ENCODE data around the gene AQP12A. TPM values are rescaled to one million over a fixed set of nuclear protein-coding genes. Genes with fewer than 3 reads are reported as not detected.

Gene AQP12A
- total RNA-seq, 1 experiment from 2014 or later: not detected

DNA sequence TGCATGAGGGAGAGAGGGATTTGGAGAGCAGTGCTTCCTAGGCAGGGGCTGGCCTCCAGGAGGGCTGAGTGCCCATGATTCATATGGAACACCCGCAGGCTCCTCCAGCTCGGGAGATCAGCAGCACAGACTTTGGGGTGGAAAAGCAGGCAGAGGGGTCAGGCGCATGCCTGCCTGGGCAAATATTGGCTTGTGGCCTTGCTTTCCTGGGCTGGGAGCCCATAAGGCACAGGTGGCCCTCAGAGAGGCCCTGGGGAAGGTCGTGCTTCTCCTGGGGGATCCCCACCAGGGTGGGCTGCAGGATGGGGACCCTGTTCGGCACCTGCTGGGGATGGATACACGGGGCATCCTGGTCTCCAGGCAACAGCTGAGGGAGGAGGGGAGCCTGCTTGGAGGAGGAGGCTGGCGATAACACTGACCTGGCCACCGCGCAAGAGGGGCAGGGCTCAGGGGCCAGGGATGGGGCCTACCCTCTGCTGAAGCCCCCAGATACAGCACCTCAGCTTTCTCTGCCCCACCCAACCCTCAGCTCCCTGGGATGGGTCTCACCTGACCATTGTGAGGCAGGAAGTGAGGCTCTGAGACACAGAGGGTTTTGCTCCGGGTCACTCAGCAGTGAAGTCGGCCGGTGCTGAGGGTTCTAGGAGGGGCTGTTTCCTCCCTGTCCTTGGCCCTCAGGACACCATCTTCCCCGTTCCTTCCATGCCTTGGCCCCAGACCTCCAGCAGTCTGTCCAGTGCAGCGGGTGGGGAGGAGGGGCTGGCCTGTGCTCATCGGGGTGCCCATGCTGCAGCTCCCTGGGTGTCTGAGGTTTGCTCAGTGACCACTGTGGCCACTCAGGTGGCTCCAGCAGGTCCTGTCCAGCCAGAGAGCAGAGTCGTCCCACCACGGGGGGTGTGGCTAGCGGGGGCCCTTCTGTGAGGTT lies 12.0 kb downstream of the AQP12A start:
- no peaks in the 10 kb centered on the region; the same call in 1 of the 2 replicates for H3K27me3 ChIP-seq (ENCODE audit: insufficient read depth, low read length)
- no peaks in the 10 kb centered on the region for H3K4me1 ChIP-seq (ENCODE audit: control insufficient read depth in 1 of 2, insufficient read depth in 2 of 2, low read length in 2 of 2)
- no peaks in the 10 kb centered on the region for H4K20me1 ChIP-seq (ENCODE audit: insufficient read depth)
- POLR2A ChIA-PET: no interaction called here
- H3K9me2 ChIP-seq (ENCODE audit: insufficient read depth): no peaks in the 10 kb centered on the region
- RAD21 ChIA-PET (ENCODE audit: low non-redundant PET in 1 of 2, low total read pairs in 2 of 2, uncharacterized antibody in 2 of 2, unreplicated experiment in 2 of 2): no interaction called here
- no peak overlapping the region for H3K27ac ChIP-seq (ENCODE audit: low read depth, low read length)
- no peak overlapping the region for H2AFZ ChIP-seq (ENCODE audit: low read depth, low read length, poor library complexity, severe bottlenecking)
- DNase-seq (ENCODE audit: low read depth, low spot score) (no peak), ATAC-seq (no peak)
- no peaks in the 10 kb centered on the region for H3K36me3 ChIP-seq (ENCODE audit: control insufficient read depth in 1 of 2, insufficient read depth in 2 of 2, low read length in 2 of 2)
- no peak overlapping the region for H3K4me3 ChIP-seq (replicated peaks in 1 of 2; ENCODE audit: low read depth in 1 of 2, low read length in 2 of 2)
- H3K79me2 ChIP-seq (ENCODE audit: insufficient read depth, low read length): no peaks in the 10 kb centered on the region
- H3K9me3 ChIP-seq (ENCODE audit: control insufficient read depth in 1 of 2, insufficient read depth in 1 of 2, low read depth in 1 of 2, low read length in 2 of 2): no peaks in the 10 kb centered on the region
- H3K9ac ChIP-seq (ENCODE audit: low read length): no peak overlapping the region
- CTCF ChIA-PET: no interaction called here
- BruUV-seq (replicated peaks): no TSS peak
- H3K4me2 ChIP-seq (ENCODE audit: low read length): no peak overlapping the region
- no peak for TF ChIP-seq FOSL1 (IDR thresholded peaks at IDR 0.05; ENCODE audit: low read depth)
- TF ChIP-seq EZH2 (IDR thresholded peaks at IDR 0.05): no peak
- no peak for TF ChIP-seq CEBPB (IDR thresholded peaks at IDR 0.05; ENCODE audit: low read depth)
- no peak for TF ChIP-seq JUND (IDR thresholded peaks at IDR 0.05)
- no peak for TF ChIP-seq SIN3A (IDR thresholded peaks at IDR 0.05; ENCODE audit: low read depth)
- TF ChIP-seq YY1 (IDR thresholded peaks at IDR 0.05; ENCODE audit: extremely low read depth, insufficient replicate concordance, low read depth, low read length): no peak
- TF ChIP-seq ZFX (IDR thresholded peaks at IDR 0.05): no peak
- TF ChIP-seq ZBTB33 (IDR thresholded peaks at IDR 0.05; ENCODE audit: extremely low read depth, insufficient replicate concordance, low read length): no peak
- no peak for TF ChIP-seq SRF (IDR thresholded peaks at IDR 0.05; ENCODE audit: low read depth)
- TF ChIP-seq REST (IDR thresholded peaks at IDR 0.05; ENCODE audit: low read depth): no peak
- TF ChIP-seq EZH2phosphoT487 (IDR thresholded peaks at IDR 0.05; ENCODE audit: borderline replicate concordance): no peak
- no peak for TF ChIP-seq CTCF (IDR thresholded peaks at IDR 0.05 in 2 of 3, conservative IDR thresholded peaks at IDR 0.05 in 1 of 3; ENCODE audit: borderline replicate concordance in 1 of 3, insufficient read depth in 1 of 3, low read depth in 2 of 3, low read length in 2 of 3)
- intact Hi-C loops (cut with micrococcal nuclease): no loop called here

Data from HCT116 (cell line).